Hypothalamus (tissue), 51 donors: ENCODE measurements around the gene OR4E1.
"Not testable (repeated sequence)": the region's sequence is repeated elsewhere in the genome, so short reads cannot be mapped to it uniquely, and the experiment has no call there.

Experiments used
- DNase-seq, 51 donors: peaks; one replicate each; lab custom pipeline; 2025; lab: John Stamatoyannopoulos, UW

OR4E1 gene

GRCh38 chr14:21673718-21674117 is at the start of gene OR4E1:
TSS of gene OR4E1 (minus strand) at chr14:21673818. CDS start at chr14:21670935, 2,883 bp downstream.
- no peak for DNase-seq

GRCh38 chr14:21721504-21721903 is 47.9 kb upstream of the OR4E1 start:
- DNase-seq, result no peak

GRCh38 chr14:21719841-21720240 is 46.2 kb upstream of the OR4E1 start:
- DNase-seq, result no peak

GRCh38 chr14:21714318-21714929 is 40.8 kb upstream of the OR4E1 start:
- DNase-seq, result no peak

GRCh38 chr14:21712036-21712435 is 38.4 kb upstream of the OR4E1 start:
- DNase-seq, result no peak

GRCh38 chr14:21711360-21711961 is 37.8 kb upstream of the OR4E1 start:
- DNase-seq, result peak in 5 of 51 donors; percentile 0 to 16 (median 1)

GRCh38 chr14:21704338-21704737 is 30.7 kb upstream of the OR4E1 start:
- no peak for DNase-seq

GRCh38 chr14:21703357-21704326 is 30.0 kb upstream of the OR4E1 start:
- DNase-seq, result no peak

GRCh38 chr14:21702316-21702715 is 28.7 kb upstream of the OR4E1 start:
- no peak for DNase-seq

- no peak for DNase-seq
These were observed 25.9 kb upstream of the OR4E1 start for GRCh38 chr14:21699551-21699950.

- not testable (repeated sequence) for DNase-seq
These were observed 24.9 kb upstream of the OR4E1 start for GRCh38 chr14:21698538-21698937.

GRCh38 chr14:21697662-21698061 is 24.0 kb upstream of the OR4E1 start:
- not testable (repeated sequence) for DNase-seq

GRCh38 chr14:21694425-21694824 is 20.8 kb upstream of the OR4E1 start:
- no peak for DNase-seq

GRCh38 chr14:21686468-21686867 is 12.8 kb upstream of the OR4E1 start:
- no peak for DNase-seq

- no peak for DNase-seq
These were observed 6.5 kb upstream of the OR4E1 start for GRCh38 chr14:21680072-21680471.

GRCh38 chr14:21675566-21675965 is 1.9 kb upstream of the OR4E1 start:
- no peak for DNase-seq

- DNase-seq, result no peak
These were observed 1.5 kb downstream of the OR4E1 start for GRCh38 chr14:21672116-21672515.

- DNase-seq, result no peak
These were observed 2.2 kb downstream of the OR4E1 start for GRCh38 chr14:21671371-21671770.

GRCh38 chr14:21669284-21669683 is 4.3 kb downstream of the OR4E1 start:
- DNase-seq, result no peak

GRCh38 chr14:21668377-21668776 is 5.2 kb downstream of the OR4E1 start:
- no peak for DNase-seq

- no peak for DNase-seq
These were observed 16.6 kb downstream of the OR4E1 start for GRCh38 chr14:21656980-21657379.
